GM12892 (cell line): Measurements from ENCODE around the gene HAPLN1.

ENCODE experiments used
- DNase-seq: peaks from one replicate; pipeline ENCODE4 v3.0.0; 2011; ENCODE audit not compliant: insufficient read length
- FAIRE-seq: peaks from 2 replicates; lab custom pipeline; 2011; peaks lifted over from hg19 to GRCh38; lab: Jason Lieb, UNC
- POLR2A ChIP-seq: IDR thresholded peaks from 2 replicates; pipeline ENCODE4 v1.6.1; 2011; ENCODE audit warnings: low read depth, low read length, control low read depth
- POLR2AphosphoS5 ChIP-seq: IDR thresholded peaks from 2 replicates; pipeline ENCODE4 v1.6.1; 2011; ENCODE audit warnings: low read depth, low read length, control low read depth
- TAF1 ChIP-seq: IDR thresholded peaks from 2 replicates; pipeline ENCODE4 v1.6.1; 2011; ENCODE audit warnings: low read depth, mild to moderate bottlenecking, control low read depth, low read length, borderline replicate concordance

Gene HAPLN1

DNA sequence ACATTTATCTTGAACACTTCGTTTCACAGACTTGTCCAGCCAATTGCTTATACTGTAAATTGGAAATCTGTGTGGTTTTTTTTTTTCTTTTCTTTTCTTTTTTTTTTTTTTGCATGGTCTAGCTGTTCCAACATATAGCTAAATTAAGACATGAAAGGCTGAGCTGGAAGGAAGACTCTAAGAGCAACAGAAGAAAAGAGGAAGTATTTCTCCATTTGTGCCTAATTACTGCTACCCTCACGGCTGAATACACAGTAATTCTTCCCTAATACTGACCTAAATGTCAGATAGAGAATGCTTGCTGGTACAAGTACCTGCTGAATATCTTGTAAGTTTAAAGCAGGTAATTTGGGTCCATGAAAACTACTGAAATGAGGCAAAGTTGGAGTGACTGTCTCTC is 11.0 kb upstream of the HAPLN1 start:
- TF ChIP-seq POLR2AphosphoS5: no peak
- no peak for FAIRE-seq
- no peak for DNase-seq

DNA sequence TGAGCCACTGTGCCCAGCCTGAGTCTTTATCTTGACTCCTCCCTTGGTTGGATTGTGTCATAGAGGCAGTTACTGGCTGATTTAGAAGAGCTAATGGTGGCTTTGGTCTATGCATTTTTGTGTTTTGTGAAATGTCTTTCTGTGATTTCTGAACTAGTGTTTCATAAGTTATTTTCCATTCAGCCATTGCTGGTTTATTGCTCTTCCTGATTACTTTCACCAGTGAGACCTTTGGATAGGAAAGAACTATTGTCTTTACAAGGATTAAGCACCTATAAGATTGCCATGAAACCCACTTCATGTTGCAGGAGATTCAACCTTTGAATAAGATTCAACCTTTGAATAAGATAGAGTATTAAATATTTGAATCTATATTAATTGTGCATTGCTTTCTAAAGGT is 8.7 kb upstream of the HAPLN1 start:
- TF ChIP-seq TAF1: no peak
- no peak for TF ChIP-seq POLR2A
- TF ChIP-seq POLR2AphosphoS5: no peak
- FAIRE-seq (no peak), DNase-seq (no peak)

DNA sequence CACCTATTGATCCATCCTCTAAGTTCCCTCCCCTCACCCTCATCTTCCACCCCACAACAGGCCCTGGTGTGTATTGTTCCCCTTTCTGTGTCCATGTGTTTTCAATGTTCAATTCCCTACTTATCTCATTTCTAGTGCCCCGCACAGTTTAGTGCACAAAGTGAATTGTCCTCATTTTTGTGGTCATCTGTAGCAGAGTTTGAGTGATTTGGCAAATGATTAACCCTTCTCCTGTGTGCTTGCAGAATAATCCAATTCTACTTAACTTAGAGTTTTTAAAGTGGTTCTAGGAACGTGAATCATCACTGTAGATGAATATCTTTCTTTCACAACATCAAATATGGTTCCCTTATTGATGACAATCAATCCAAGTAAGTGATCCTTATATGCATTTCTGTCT is 6.3 kb upstream of the HAPLN1 start:
- DNase-seq: no peak
- TF ChIP-seq TAF1 (no peak), POLR2AphosphoS5 (no peak), POLR2A (no peak)
- no peak for FAIRE-seq

DNA sequence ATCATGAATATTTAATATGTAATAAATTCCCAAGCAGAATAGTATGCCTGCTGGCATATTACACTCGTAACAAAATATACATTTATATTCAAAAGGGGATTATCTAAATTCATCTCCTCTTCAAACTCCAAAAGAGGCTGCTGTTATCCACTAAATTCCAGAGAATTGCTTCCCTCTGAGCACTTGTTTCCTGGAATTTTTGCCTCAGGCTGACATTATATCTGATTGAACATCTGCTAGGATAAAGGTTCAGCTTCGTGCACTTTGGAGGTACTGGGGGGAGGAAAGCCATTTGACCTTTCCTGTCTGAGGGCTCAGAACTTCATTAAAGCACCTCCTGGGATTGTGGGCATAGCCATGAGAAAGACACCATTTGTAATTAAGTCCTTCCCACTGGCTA is 4.3 kb upstream of the HAPLN1 start:
- TF ChIP-seq POLR2AphosphoS5 (no peak), POLR2A (no peak), TAF1 (no peak)
- no peak for FAIRE-seq
- no peak for DNase-seq

DNA sequence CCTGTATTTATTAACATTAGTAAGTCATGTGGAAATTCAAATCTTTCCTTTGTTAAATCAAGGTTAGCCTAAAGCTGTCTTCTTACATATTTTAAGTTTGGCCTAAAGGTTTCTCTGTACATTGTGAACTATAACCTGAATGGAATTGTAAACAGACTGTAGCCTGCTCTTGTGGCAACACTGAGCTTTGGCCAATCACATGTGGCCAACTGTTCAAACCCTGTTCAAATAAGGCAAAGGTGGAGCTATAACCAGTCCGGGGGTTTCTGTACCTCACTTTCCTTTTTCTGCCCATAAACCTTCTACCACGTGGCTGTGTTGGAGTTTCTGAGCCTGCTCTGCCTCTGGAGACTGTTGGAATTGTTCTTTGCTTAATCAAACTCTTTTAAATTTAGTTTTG is 3.3 kb upstream of the HAPLN1 start:
- FAIRE-seq (peak; percentile 14), DNase-seq (no peak)
- TF ChIP-seq POLR2A (no peak), TAF1 (no peak), POLR2AphosphoS5 (no peak)

DNA sequence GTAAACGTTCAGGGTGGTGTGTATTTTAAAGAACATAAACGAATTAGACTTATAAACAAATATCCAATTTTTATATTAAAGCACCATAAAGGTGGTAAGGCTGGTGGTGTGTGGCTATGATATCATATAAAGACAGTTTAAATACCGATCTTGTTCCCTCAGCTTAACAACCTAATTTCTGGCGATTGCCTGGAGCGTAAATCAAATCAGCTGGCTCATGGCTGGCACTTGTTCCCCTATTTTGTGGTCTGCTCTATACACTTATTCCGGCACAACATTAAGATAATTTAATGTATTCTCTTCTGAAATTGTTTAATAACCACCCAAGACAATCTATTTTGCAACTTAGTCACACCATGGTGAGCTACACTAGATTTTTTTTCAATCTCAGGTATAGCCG is 2.4 kb upstream of the HAPLN1 start:
- no peak for FAIRE-seq
- DNase-seq: no peak

DNA sequence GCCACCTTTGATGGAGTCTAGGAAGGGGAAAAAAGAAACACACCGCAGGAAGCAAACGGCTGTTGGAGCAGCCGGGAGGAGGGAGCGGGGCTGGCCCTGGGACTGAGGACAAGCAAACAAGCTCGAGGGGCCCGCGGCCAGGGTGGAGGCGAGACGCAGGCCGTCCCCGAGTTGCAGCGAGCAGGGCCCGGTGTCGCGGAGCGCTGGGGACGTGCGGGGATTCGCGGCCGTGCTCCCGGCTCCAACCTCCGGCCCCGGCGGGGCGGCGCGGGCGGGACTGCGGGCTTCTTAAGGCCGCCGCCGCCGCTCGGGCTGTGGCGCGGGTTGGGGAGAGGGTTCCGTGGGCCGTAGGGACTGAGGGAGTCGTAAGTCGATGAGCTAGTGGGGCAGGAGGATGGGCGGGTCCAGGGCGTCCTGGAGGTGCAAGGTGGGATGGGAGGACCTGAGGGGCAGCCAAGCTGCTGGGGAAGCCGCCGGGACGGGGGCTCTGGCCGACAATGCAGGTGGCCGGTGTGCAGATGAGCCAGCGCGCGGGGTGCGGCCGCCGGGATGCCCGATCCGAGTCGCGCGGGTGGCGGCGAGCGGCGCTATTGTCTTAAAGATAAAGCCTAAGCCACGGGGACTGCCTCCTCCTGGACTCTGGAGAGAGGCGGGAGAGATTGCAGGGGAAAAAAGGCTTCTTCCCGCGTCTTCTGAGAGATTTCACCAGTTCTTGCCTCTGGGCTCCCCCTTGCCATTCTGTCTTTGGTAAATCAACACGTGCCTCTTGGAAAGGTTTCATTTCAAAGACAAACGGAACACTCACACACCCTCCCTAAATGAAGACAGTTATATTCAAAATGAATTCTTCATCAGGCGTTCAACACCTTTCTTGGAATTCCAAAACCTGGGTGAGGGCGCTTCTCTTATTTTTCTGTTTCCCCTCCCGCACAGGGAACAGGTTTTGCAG is 1.6 kb upstream of the HAPLN1 start:
- FAIRE-seq: no peak
- TF ChIP-seq POLR2AphosphoS5: no peak
- no peak for TF ChIP-seq TAF1
- no peak for TF ChIP-seq POLR2A
- DNase-seq: peak; percentile 14

More for the DNA sequence above, 2.4 kb upstream of the HAPLN1 start:
- TF ChIP-seq POLR2AphosphoS5 (no peak), POLR2A (no peak), TAF1 (no peak)

DNA sequence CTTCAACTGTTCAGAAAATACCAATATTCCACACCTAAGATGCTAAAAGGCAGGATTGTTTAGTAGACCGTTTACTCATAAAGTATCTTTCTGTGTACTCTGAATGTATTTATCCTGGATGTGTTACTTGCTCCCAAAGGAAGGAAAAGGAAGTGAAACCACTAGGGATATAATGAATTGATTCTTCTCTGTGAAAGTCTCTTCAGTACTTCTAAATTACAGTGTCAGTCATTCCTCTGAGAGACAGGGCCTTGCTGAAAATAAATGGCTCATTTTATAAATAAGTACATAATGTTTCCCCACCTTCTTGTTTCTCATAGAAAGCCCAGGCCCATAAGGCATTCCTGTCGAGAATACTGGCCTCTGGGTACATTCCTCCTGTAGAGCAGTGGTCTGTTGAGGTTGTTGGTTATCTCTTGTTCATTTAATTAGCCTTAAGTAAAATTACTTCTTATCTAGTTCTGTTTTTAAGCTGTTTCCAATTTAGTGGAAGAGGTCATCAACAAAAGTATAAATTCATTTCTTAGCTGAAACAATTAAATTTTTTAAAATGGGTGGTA is 1.6 kb downstream of the HAPLN1 start:
- FAIRE-seq: no peak
- TF ChIP-seq POLR2A (no peak), TAF1 (no peak), POLR2AphosphoS5 (no peak)
- no peak for DNase-seq

DNA sequence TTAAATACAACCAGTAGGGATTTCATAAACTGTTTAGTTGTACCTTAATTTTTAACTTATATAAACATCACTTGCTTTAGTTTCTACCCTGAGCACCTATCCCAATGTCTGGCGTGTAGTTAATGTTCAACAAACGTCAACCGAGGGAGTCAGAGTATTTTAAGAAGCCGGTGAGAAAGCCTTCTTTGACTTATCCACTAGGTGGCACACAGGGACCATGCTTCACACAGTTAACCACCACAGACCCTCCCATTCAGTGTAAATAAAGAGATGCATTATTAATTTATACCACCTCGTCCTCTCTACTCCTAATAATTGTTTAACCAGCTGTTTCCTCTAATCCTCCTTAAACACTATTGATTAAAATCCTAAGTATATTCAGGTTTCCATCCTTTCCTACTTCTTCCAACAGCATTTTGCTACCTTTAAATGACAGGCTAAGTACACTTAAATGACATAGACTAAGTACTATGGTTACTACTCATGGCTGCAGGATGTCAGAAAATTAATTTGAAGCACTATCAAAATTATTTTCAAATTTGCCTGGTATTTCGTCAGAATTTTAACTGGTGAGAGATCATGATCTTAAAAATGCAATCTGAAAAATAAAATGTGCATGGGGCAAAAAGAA is 2.3 kb downstream of the HAPLN1 start:
- DNase-seq (peak; percentile 15), FAIRE-seq (no peak)
- TF ChIP-seq POLR2A (no peak), POLR2AphosphoS5 (no peak), TAF1 (no peak)

DNA sequence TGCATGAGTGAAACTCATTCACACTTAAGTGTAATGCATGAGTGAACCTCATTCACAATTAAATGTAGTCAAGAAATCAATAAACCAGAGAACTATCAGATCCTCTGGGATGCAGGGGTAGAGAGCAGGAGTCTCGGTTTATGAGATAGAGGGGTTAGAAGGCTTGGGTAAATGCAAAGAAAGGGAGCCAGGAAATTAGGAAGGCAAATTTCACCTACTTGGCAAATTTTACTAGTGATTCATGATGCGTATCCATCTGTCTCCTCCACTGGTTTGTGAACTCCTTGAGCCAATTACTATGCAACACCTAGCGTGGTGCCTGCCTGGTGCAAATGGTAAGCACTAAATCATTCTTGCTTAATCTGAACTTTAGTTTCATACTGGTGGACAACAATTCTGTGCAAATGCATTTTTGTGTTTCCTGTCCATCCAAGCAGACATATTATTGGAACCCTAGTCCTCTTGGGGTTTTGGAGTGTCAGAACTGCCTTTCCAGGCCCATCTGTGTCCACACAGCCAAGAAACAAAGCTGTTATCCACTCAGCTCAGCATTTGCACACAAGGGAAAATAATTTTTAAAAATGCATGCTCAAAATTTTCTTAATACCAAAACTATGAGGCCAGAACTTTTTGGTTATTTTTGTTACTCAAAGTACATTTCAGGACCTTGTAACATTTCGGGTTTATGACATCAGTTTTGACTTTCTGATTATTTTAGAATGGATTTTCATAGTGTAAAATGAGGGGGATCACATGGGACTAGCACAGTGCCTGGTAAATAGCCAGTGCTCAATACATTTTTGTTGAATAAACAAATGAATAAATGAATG is 5.2 kb downstream of the HAPLN1 start:
- FAIRE-seq: no peak
- DNase-seq: no peak
- TF ChIP-seq TAF1 (no peak), POLR2A (no peak), POLR2AphosphoS5 (no peak)

DNA sequence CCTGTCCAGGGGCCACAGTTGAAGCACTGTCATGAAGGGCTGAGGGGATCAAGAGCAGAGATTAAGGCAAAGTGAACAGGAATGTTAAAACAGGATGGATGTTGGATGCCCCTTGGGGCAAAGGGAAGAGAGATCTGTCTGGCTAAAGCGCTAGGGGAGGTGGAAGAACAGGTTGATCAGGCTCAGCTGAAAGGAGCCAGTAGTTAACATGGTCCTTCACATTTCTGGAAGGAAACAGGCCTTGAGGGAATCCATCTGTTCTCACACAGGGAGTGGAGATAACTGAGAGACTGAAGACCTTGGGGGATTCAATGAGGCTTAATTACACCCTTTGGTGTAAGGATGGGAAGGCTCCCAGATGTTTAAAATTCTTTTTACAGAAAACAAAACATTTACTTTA is 5.8 kb downstream of the HAPLN1 start:
- no peak for DNase-seq
- FAIRE-seq: no peak
- TF ChIP-seq POLR2A (no peak), POLR2AphosphoS5 (no peak)
